H1 (cell line): Measurements from ENCODE around the gene RPA4. TPM values are rescaled to one million over a fixed set of nuclear protein-coding genes. Genes with fewer than 3 reads are reported as not detected.

Experiments
- BRCA1 ChIP-seq: IDR thresholded peaks from 2 replicates; pipeline ENCODE4 v1.6.1; 2012; ENCODE audit warnings: low read depth, low read length, improper control_type of control experiment
- CTBP2 ChIP-seq: IDR thresholded peaks from 2 replicates; pipeline ENCODE4 v1.7.0; 2011; ENCODE audit warnings: borderline replicate concordance, mild to moderate bottlenecking, moderate library complexity, mixed read lengths, low read length; ENCODE audit not compliant: insufficient read depth, insufficient read length
- RBBP5 ChIP-seq: IDR thresholded peaks from 2 replicates; pipeline ENCODE4 v1.7.1; 2012; ENCODE audit warnings: low read depth, mild to moderate bottlenecking, inconsistent platforms, low read length, moderate library complexity, borderline replicate concordance
- polyA plus RNA-seq, 7 experiments: library from polyadenylated mRNA; depleted of rRNA in 3 of 7; stranded (reverse) in 5 of 7; unstranded in 2 of 7; fragments of >200 nt in 5 of 7; fragments of 200-250 nt in 2 of 7; gene quantifications; 1 replicate in 5 of 7; 2 replicates in 1 of 7; 4 replicates in 1 of 7; pipeline versions ENCODE4 v1.2.1 to v1.2.3, GENCODE V29; 2011 to 2013; ENCODE audit warnings: missing spikeins in 2 of 7, mixed read lengths in 2 of 7
- total RNA-seq: library from RNA; stranded (reverse); fragmentation: NEBNext Ultra II Directional; extraction: Animal tissue kit (Norgen Biotek cat#: 25700); gene quantifications from 2 replicates; pipeline ENCODE4 v1.2.1, GENCODE V29; 2021

Gene RPA4
- total and polyA plus RNA-seq, 2 of the 8 experiments (the other 6 are each of a cell fraction or from before 2014, with no cell fraction given) = 0.17 to 0.24 TPM

DNA sequence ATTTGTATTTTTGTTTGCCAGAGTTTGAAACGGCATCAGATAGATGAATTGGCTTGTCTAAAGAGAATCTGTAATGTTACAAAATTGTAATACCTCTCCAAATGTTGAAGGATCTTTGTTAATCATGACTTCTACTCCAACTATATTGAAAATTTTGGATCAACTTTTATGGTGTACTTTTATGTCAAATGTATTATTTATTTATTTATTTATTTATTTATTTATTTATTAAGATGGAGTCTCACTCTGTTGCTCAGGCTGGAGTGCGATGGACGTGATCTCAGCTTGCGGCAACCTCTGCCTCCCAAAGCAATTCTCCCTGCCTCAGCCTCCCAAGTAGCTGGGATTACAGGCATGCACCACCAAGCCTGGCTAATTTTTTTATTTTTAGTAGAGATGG is 36.0 kb downstream of the RPA4 start (continued):
- no peak for TF ChIP-seq RBBP5
- no peak for TF ChIP-seq CTBP2
- no peak for TF ChIP-seq BRCA1
